Measurements from ENCODE around the gene FAM83D.
A peak's percentile ranks its signal among the peaks of the same experiment; 100 is the strongest.
"Not testable (repeated sequence)": the region's sequence is repeated elsewhere in the genome, so short reads cannot be mapped to it uniquely, and the experiment has no call there.

The FAM83D gene

DNA sequence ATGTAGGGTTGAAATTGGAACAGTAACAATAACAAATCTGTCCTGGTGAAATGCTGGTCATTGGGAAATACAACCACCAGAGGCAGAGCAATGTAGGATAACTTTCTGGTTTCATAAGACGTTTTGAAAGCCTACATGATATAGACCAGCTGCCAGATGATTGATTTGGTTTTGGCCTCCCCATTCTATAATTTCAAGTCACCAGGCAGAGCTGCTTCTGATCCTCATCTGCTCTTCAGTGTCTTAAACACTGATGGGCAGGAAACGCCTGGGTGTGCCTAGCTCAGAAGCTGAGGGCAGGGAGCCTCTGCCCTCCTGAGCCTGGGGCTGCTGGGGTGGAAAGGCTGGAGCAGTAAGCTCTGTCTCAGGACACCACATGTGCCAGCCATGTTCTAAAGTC lies 60.4 kb downstream of the FAM83D start:
- no peak overlapping the region for H3K4me3 ChIP-seq (ENCODE audit: low read length)
- TF ChIP-seq CTCF (IDR thresholded peaks at IDR 0.05; ENCODE audit: insufficient read depth, low read depth, low read length, missing control alignments), result no peak

DNA sequence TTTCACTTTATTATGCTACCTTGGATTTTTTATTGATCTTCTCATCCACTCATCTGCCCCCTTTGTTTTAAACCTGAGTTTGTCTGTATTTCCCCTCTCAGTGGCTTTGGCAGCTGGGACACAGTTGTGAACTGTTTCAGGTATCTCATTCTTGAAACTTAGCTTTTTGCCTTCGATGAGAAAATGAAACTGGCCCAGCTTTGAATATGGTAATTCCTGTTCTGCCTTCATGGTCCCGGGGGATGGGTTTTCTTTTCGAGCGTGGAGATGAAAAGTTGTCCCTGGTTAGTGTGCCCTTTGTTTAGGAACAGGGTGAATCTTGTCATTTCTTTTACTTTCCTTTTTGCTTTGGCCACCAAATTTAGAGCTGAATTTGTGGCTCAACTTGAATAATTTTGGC lies 61.6 kb downstream of the FAM83D start:
- no peak for TF ChIP-seq CTCF (IDR thresholded peaks at IDR 0.05; ENCODE audit: insufficient read depth, low read depth, low read length, missing control alignments)
- no peak overlapping the region for H3K4me3 ChIP-seq (ENCODE audit: low read length)
- no peak for DNase-seq (ENCODE audit: low read depth)

More for the DNA sequence above, 60.4 kb downstream of the FAM83D start:
- DNase-seq (ENCODE audit: low read depth), result no peak

GRCh38 chr20:38990728-38991127 lies 64.5 kb downstream of the FAM83D start:
- no peak for TF ChIP-seq CTCF (IDR thresholded peaks at IDR 0.05; ENCODE audit: insufficient read depth, low read depth, low read length, missing control alignments)
- DNase-seq (ENCODE audit: low read depth), result peak; percentile 26
- no peak overlapping the region for H3K4me3 ChIP-seq (ENCODE audit: low read length)

DNA sequence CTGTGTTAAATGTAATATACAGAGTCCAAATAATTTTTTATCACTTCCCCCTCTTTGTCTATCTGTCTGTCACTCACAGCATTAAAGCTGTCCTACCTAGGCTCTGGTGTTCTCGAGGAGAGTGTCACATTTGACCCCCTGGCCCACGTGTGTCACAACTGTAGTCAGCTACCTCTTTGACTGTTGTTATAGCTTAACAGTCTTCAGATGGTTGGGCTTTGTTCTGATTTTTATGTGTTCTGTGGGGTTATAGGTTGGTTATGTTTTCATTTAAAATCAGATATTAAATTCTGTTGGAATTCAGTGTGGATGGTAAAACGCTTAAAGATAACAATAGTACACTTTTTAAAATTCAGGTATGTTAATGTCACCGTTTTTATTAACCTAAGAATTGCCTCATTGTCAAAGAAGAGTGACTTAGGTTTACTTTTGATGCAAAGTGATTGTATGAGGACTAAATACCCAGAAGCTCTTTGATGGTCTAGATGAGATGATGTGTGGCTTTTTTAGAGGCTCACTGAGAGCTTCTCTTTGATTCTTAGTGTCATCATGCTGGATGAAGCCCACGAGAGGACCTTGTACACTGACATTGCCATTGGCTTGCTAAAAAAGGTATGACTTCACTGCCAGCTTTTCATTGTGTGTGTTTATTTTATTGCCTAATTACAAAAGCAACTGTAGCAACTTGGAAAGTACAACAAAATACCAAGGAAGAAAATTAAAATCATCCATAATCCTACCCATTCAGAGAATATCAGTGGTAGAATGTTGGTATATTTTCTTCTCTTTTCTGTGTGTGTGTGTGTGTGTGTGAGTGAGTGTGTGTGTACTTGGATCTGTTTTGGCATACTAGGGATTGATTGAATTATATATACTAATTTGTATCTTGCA lies 65.8 kb downstream of the FAM83D start:
- DNase-seq (ENCODE audit: low read depth), result no peak
- H3K4me3 ChIP-seq (ENCODE audit: low read length), result no peak overlapping the region
- no peak for TF ChIP-seq CTCF (IDR thresholded peaks at IDR 0.05; ENCODE audit: insufficient read depth, low read depth, low read length, missing control alignments)

- no peak overlapping the region for H3K4me3 ChIP-seq (ENCODE audit: low read length)
- no peak for TF ChIP-seq CTCF (IDR thresholded peaks at IDR 0.05; ENCODE audit: insufficient read depth, low read depth, low read length, missing control alignments)
- DNase-seq (ENCODE audit: low read depth), result no peak
These were observed 69.4 kb downstream of the FAM83D start for GRCh38 chr20:38995536-38996044.

DNA sequence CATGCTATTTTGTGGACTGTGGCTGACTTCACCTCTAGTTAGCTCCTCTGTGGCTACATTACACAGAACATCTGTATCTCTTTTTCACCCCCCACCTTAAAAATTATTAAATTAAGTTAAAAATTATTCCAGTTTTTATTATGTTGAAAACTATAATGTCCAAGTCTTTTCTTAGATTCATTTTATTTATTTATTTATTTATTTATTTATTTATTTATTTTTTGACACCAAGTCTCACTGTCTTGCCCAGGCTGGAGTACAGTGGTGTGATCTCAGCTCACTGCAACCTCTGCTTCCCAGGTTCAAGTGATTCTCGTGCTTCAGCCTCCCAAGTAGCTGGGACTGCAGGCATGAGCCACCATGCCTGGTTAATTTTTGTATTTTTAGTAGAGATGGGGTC lies 70.6 kb downstream of the FAM83D start:
- not testable (repeated sequence) for H3K4me3 ChIP-seq (ENCODE audit: low read length); DNase-seq (ENCODE audit: low read depth)

DNA sequence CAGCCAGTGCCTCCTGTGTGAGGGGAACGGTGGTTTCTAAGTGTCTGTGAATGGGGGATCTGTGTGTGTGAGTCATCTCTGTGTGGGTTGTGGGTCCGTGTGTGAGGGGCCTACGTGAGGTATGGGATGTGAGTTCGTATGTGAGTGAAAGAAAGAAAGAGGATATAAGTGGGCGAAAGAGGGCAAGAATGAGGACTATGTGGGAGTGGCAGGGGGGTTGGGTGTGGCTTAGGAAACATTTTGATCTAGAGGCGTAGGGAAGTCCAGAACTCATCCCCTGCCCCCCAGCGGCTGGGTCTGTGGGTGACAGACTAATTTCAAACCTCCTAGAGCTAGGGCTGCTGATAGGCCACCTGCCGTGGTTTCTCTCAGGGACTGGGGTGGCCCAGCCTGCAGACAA lies 71.4 kb downstream of the FAM83D start:
- no peak for DNase-seq (ENCODE audit: low read depth)
- TF ChIP-seq CTCF (IDR thresholded peaks at IDR 0.05; ENCODE audit: insufficient read depth, low read depth, low read length, missing control alignments), result no peak

More for the DNA sequence above, 71.4 kb downstream of the FAM83D start:
- no peak overlapping the region for H3K4me3 ChIP-seq (ENCODE audit: low read length)
